GM20000 (cell line): ENCODE measurements around the gene THTPA.

Experiments used
- DNase-seq: peaks from one replicate; pipeline ENCODE4 v3.0.0; 2012; ENCODE audit warnings: low spot score
- CTCF ChIP-seq: IDR thresholded peaks from 2 replicates; pipeline ENCODE4 v1.5.1; 2012; ENCODE audit warnings: mild to moderate bottlenecking, control low read depth; ENCODE audit errors: extremely low read depth, missing control alignments

The THTPA gene

DNA sequence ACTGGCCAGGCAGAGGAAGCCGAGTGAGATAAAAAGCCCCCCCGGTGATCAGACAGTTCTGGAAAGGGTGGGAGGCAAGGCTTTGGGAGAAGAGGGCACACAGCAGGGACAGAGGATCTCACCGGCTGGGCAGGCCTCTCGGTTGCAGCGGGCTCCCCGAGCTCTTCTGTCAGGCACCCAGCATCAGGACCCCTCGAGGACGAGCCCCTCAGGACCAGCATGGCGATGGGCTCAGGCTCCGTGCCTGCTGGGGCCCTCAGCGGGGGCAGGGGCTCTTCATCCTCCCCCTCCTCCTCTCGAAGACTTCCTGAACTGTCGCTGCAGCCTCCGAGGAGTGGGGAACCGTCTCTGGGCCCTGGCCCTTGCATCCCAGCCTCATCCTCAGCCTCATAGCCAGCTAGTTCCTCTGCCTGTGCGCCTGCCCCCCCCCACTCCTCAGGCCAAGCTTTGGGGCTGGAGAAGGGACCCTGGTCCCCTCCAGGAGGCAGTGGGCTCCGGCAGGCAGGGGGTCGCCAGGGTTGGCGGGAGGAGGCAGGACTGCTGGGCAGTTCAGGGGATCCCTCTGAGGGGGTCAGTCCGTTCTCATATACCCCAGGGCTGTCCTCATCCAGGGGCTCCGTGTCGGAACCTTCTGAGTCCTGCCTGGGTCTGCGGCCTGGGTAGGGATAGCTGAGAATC, 14.9 kb downstream of the THTPA start:
- DNase-seq = no peak
- no peak for TF ChIP-seq CTCF

DNA sequence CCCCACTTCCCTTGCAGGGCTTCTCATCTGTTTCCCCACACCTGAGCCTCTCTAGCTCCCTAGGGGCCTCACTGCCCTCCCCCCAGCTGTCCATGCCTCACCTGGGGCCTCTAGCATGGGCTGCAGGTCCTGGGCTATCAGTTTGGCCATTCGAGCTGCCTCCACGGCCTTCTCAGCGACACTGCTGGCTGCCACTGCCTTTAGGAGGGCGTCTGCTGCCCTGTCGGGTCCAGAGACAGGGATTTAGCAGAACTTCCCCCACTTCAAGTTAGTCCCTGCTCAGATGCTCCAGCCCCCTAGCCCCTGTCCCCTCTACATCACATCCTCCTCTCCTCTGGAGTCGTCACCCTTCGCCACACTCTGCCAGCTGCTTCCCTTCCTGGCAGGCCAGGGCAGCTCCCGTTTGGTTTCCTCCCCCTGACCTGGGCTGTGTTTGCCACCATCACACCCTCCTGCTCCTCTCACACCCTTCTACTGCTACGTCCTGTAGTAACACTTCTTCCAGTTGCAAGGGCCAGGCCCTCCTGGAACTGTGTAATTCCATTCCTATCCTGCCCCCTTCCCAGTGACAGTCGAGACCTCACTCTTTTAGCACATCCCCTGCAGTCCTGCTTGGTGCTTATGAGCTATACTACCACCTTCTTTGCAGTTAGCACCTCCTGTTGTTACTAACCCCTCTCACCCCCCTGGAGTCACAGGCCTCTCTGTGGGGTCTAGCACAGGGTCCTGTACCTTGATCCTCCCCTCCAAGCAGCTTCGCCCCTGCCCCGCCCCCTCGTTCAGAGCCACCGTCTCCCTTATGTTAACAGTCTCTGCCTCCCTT, 15.8 kb downstream of the THTPA start:
- TF ChIP-seq CTCF = no peak

DNA sequence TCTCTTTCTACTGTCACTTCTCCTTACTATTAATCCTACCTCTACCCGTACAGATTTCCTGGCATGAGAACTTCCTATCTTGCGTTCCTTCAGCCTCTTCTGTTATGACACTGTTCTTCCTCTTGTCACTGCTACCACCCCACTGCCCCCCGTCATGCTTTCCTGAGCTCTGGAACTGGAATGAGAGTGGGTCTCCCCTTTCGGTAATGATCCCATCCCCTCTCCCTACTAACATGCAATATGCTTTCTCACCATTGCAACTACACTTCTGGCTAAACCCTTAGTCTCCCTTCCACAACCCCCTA, 16.4 kb downstream of the THTPA start:
- TF ChIP-seq CTCF = no peak
- DNase-seq = no peak

More for the DNA sequence above, 15.8 kb downstream of the THTPA start:
- no peak for DNase-seq

DNA sequence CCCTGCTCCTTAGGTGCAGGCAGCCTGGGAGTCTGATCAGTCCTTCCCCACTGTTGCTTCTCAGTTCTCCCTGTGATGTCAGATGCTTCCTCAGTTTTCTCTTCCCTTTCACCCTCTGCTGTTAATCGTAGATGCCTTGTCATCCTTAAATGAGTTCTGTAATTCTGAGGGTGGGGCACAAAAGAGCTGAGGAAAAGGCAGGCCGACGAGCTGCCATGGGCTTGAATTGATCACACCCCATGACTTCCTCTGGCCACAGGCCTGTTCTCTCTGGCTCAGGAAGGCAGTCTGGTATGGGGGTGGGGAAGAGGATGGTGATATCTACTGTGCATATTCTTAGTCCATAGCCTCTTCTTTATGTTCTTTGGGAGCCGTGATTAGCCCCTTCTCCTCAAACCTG, 16.8 kb downstream of the THTPA start:
- no peak for TF ChIP-seq CTCF
- DNase-seq = no peak

GRCh38 chr14:23573384-23574015, 17.4 kb downstream of the THTPA start:
- no peak for DNase-seq
- TF ChIP-seq CTCF = no peak

DNA sequence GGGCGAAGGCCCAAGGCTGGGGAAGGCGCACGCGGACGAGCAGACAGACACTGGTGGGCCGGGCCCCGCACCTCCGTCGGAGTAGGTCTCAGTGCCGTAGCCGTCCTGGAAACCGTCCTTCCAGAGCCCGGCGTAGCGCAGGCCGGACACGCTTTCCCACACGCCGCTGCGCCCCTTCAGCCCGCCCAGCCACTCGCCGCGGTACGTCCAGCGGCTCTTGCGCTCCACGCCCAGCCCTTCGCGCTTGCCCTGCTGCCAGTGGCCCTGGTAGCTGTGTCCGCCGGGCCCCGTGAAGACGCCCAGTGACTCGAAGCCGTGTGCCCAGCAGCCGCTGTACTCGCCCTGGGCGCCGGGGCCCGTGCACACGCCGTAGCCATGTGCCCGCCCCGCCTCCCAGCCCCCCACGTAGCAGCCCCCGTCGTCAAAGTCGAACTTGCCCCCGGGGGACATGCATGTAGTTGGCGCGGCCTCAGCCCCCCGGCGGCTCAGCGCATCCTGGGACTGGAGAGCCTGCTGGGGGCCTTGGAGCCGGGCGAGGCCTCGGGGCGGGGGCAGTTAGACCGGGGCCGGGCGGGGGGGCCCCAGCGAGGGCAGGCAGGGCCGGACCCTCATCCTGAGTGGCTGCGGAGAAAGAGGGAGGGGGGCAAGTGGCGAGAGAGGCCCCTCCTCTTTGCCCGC, 21.1 kb downstream of the THTPA start:
- peak; percentile 68 for DNase-seq
- no peak for TF ChIP-seq CTCF

GRCh38 chr14:23577710-23578392, 21.8 kb downstream of the THTPA start:
- TF ChIP-seq CTCF = no peak
- DNase-seq = peak; percentile 68
